ENCODE measurements around the gene FHOD1.

FHOD1 gene

GRCh38 chr16:67230809-67231660 lies 16.2 kb downstream of the FHOD1 start:
- DNase-seq, result no peak

- DNase-seq, result no peak
Observed at GRCh38 chr16:67229906-67230808, 17.1 kb downstream of the FHOD1 start.

GRCh38 chr16:67228905-67229304 lies 18.4 kb downstream of the FHOD1 start:
- no peak for DNase-seq

- DNase-seq, result no peak
Observed at GRCh38 chr16:67228034-67228785, 19.1 kb downstream of the FHOD1 start.

GRCh38 chr16:67227567-67227921 lies 19.7 kb downstream of the FHOD1 start:
- DNase-seq, result no peak

- peak; percentile 93 to 95 for DNase-seq
Observed at GRCh38 chr16:67226804-67227566, 20.3 kb downstream of the FHOD1 start, which contains the start of gene TMEM208. TMEM208 (plus strand) TSS chr16:67227130; CDS start chr16:67227219, 89 bp downstream.

- no peak for DNase-seq
Observed at GRCh38 chr16:67226295-67226803, 20.9 kb downstream of the FHOD1 start.

- no peak for DNase-seq
Observed at GRCh38 chr16:67223992-67224391, 23.3 kb downstream of the FHOD1 start.

GRCh38 chr16:67216612-67217490 lies 30.4 kb downstream of the FHOD1 start:
- no peak for DNase-seq

- no peak for DNase-seq
Observed at GRCh38 chr16:67215706-67216105, 31.6 kb downstream of the FHOD1 start.

GRCh38 chr16:67213197-67214019 lies 33.9 kb downstream of the FHOD1 start:
- DNase-seq, result no peak

GRCh38 chr16:67212766-67213165 lies 34.5 kb downstream of the FHOD1 start:
- no peak for DNase-seq

- no peak for DNase-seq
Observed at GRCh38 chr16:67211674-67212073, 35.6 kb downstream of the FHOD1 start.

- DNase-seq, result no peak
Observed at GRCh38 chr16:67210069-67210937, 37.0 kb downstream of the FHOD1 start.

GRCh38 chr16:67209565-67209964 lies 37.7 kb downstream of the FHOD1 start:
- no peak for DNase-seq

GRCh38 chr16:67208154-67208896 lies 39.0 kb downstream of the FHOD1 start:
- DNase-seq, result no peak

- no peak for DNase-seq
Observed at GRCh38 chr16:67207249-67208091, 39.8 kb downstream of the FHOD1 start.
